ENCODE results near the gene PCDHA10.

PCDHA10 gene

GRCh38 chr5:140883927-140884697, 28.4 kb downstream of the PCDHA10 start:
- no peak for DNase-seq

GRCh38 chr5:140916325-140916724, 60.6 kb downstream of the PCDHA10 start:
- DNase-seq = no peak

Data from COR-L47 (cell line).